HG02571 (cell line): ENCODE results near the gene CERS4.
"Not testable (repeated sequence)": the region's sequence is repeated elsewhere in the genome, so short reads cannot be mapped to it uniquely, and the experiment has no call there.

ENCODE experiments used
- ATAC-seq: cut with Tn5 transposase; IDR thresholded peaks from one replicate; pipeline ENCODE4 v1.9.1; 2021; ENCODE audit warnings: mild to moderate bottlenecking, moderate library complexity; ENCODE audit not compliant: unreplicated experiment

Gene CERS4

DNA sequence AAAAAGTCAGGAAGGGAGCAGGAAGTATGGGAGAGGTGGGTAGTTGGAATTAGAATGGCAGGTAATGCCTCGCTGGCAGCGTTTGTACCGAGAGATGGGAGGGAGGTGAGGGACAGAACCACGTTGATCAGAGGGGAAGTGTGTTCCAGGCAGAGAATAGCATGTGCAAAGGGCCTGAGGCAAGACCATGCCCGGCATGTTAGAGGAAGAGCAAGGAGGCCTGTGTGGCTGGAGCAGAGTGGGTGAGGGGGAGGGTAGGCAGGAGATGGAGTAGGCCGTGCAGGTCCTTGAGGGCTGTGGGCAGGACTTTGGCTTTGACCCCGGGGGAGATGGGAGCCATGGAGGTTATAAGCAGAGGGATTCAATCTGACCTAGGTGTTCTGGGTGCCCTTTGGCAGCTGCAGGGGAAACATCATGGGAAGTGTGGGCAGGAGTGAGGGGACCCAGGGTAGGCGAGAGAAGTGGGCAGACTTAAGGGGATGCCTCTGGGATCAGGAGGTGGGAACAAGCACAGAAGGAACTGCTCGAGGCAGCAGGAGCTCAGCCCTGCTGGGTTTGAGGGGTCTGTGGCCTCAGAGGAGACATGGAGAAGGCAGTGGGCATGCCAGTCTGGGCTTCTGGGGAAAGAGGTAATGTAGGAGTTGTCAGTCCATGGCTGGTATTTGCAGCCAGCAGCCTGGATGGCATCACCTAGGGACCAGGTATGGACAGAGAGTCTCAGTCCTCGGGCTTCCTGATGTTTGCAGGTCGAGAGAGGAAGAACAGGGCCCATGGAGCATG, 50.2 kb downstream of the CERS4 start:
- no peak for ATAC-seq

- no peak for ATAC-seq
Observed at GRCh38 chr19:8259922-8260247, 50.7 kb downstream of the CERS4 start.

DNA sequence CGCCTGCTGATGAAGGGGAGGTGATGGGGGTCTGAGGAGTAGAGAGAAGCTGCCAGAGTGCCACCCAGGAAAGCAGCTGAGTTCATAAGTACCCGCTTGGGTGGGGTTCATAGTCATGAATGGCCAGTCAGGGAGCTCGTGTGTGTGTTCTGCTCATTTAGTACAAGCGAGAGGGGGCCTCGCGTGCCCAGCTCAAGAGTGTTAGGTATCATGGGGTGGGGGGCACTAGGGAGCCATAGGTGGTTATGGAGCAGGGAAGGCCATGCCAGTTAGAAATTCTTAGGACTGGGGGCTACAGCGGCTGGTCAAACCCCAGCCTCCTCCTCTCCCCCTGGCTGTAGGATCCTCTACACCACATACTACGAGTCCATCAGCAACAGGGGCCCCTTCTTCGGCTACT, 52.2 kb downstream of the CERS4 start:
- no peak for ATAC-seq

GRCh38 chr19:8261881-8262280, 52.7 kb downstream of the CERS4 start:
- ATAC-seq = no peak

- ATAC-seq = no peak
Observed at GRCh38 chr19:8262431-8262830, 53.3 kb downstream of the CERS4 start.

- not testable (repeated sequence) for ATAC-seq
Observed at GRCh38 chr19:8264248-8264647, 55.1 kb downstream of the CERS4 start.

GRCh38 chr19:8265872-8266271, 56.7 kb downstream of the CERS4 start:
- no peak for ATAC-seq

- no peak for ATAC-seq
Observed at GRCh38 chr19:8269724-8270123, 60.6 kb downstream of the CERS4 start.

- not testable (repeated sequence) for ATAC-seq
Observed at GRCh38 chr19:8276508-8276907, 67.3 kb downstream of the CERS4 start.

DNA sequence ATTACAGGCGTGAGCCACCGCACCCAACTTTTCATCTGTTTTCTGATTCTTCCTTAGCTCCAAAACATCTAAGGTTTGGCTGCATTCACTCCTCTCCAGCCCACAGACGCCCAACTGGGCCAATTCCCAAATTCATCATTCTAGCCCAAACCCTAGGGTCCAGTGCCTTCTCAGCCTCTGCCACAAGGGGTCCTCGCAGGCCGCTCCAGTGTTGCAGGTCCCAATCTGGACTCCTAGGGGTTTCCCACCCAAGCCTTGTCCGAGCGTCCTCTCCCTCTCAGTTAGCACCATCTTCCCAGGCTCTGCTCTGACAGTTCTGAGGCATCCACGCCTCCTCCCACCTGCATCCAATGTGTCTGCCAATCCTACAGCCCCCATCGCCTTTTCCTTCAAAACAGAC, 82.2 kb downstream of the CERS4 start:
- not testable (repeated sequence) for ATAC-seq

- ATAC-seq = no peak
Observed at GRCh38 chr19:8302357-8302691, 93.2 kb downstream of the CERS4 start.

DNA sequence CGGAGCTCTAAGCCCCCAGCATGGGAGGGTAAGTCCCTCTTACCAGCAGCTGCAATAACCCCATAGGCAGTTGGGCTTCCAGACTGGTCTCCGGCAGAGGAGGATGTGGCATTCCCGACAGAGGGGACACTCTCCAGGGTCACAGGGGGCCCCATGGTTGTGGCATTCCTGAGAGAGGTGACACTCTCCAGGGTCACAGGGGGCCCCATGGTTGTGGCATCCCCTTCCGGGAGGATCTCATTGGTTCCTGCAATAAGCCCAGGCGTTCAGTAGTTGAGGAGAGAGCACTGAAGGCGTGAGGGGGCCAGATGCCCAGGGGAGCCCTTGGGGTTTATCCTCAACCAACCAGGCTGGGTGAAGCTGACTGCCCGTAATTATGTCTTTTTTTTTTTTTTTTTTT, 93.6 kb downstream of the CERS4 start:
- ATAC-seq = no peak

DNA sequence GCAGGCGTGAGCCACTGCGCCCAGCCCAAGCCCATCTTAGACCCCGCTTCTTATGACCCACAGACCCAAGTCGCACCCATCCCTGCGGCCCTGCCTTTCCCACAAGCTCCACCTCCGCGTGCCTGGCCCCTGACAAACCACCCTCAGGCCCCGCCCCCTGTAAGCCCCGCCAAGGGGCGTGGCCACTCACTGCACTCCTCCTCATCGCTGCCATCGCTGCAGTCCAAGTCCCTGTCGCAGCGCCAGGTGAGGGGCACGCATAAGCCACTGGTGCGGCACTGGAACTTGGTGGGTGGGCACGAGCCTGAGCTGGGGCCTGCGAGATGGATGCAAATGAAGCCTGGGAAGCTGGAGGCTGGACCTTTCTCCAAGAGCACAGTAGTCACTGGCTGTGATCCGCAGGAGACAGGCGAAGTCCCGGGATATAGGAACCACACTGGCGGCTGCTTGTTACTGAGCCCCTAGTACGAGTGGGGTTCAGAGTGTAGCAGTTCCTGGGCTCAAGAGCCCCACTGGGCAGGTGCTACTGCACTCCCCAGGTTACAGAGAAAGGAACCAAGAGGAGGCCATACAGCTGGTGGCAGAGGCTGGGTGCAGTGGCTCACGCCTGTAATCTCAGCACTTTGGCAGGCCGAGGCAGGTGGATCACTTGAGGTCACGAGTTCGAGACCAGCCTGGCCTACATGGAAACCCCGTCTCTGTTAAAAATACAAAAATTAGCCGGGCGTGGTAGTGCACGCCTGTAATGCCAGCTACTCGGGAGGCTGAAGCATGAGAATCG, 95.9 kb downstream of the CERS4 start:
- ATAC-seq = no peak

DNA sequence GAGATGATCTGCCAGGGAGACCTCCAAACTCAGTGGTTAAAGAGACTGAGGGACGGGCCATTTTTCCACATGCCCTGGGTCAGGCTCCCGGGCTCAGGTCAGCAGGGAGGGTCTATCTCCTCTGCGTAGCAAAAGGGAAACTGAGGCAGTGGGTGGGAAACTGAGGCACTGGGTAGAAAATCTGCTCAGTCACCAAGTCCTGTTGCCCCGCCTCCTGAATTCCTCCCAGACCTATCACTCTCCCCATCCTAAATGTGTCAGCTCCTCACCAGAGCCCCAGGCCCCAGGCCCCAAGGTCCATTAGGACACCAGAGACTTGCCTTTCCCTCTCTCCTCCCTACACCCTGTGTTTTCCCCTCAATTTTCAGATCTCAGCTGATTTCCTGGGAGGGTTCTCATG, 96.6 kb downstream of the CERS4 start:
- ATAC-seq = no peak

- ATAC-seq = no peak
Observed at GRCh38 chr19:8306235-8307054, 97.3 kb downstream of the CERS4 start.

GRCh38 chr19:8307400-8307964, 98.3 kb downstream of the CERS4 start:
- no peak for ATAC-seq

- ATAC-seq = peak; percentile 79
Observed at GRCh38 chr19:8307965-8308866, 99.0 kb downstream of the CERS4 start, which contains the start of gene CD320. CD320 (minus strand) TSS chr19:8308358; CDS start chr19:8308290, 68 bp downstream.

GRCh38 chr19:8308891-8309291, 99.7 kb downstream of the CERS4 start:
- ATAC-seq = no peak

GRCh38 chr19:8310342-8311055, 101.3 kb downstream of the CERS4 start:
- no peak for ATAC-seq
